Sigmoid colon (tissue), 7 donors: ENCODE measurements around the gene MUCL3. TPM values are rescaled to one million over a fixed set of nuclear protein-coding genes. Genes with fewer than 3 reads are reported as not detected.

Experiments
- DNase-seq: peaks from one replicate; pipeline ENCODE4 v3.0.0-alpha.2; 2019
- H3K27ac ChIP-seq, 4 donors: fragments of 200-600 bp; sonication (generic); one replicate each; pipeline ENCODE4 v1.5.1; 2016 to 2019; ENCODE audit warnings: mild to moderate bottlenecking in 1 of 4
- H3K27me3 ChIP-seq, 3 donors: fragments of 200-600 bp; sonication (generic); one replicate each; pipeline ENCODE4 v1.5.1; 2019; ENCODE audit warnings: mild to moderate bottlenecking in 1 of 3
- H3K36me3 ChIP-seq, 4 donors: fragments of 200-600 bp; sonication (generic); one replicate each; pipeline ENCODE4 v1.5.1; 2016 to 2019
- H3K4me1 ChIP-seq, 4 donors: fragments of 200-600 bp; sonication (generic); one replicate each; pipeline ENCODE4 v1.5.1; 2017 to 2019
- H3K4me3 ChIP-seq, 4 donors: fragments of 200-600 bp; sonication (generic); one replicate each; pipeline ENCODE4 v1.5.1; 2017 to 2019; ENCODE audit warnings: mild to moderate bottlenecking in 2 of 4, moderate library complexity in 1 of 4
- H3K9me3 ChIP-seq, 4 donors: fragments of 200-600 bp in 3 of 4; sonication (generic) in 3 of 4; one replicate each; pipeline versions ENCODE4 v1.5.1 to v1.6.1; 2013 to 2019
- EP300 ChIP-seq, 4 donors: sonication (generic); formaldehyde crosslinking; IDR thresholded peaks; one replicate each; pipeline ENCODE4 v1.6.1; 2017; ENCODE audit warnings: antibody characterized with exemption in 4 of 4
- POLR2A ChIP-seq, 2 donors: fragments of 450-650 bp; IDR thresholded peaks; one replicate each; pipeline ENCODE4 v1.6.1; 2016; ENCODE audit warnings: antibody characterized with exemption in 2 of 2, mild to moderate bottlenecking in 2 of 2, moderate library complexity in 2 of 2
- POLR2AphosphoS5 ChIP-seq, 4 donors: sonication (generic); formaldehyde crosslinking; IDR thresholded peaks; one replicate each; pipeline ENCODE4 v1.6.1; 2017; ENCODE audit warnings: antibody characterized with exemption in 4 of 4
- WGBS, 2 donors: extraction: QIAGEN DNeasy Blood & Tissue Kit; methylation state at CpG; one replicate each; pipeline ENCODE4 v1.1.7; 2013; 5-methylcytosine and 5-hydroxymethylcytosine counted together
- intact Hi-C: fragments of 100-400 bp; cut with DNase I; formaldehyde crosslinking; loops from one replicate; pipeline ENCODE4 v1.15.1; 2023
- polyA plus RNA-seq, 3 donors: library from polyadenylated mRNA; stranded (reverse); fragments of 200-250 nt; gene quantifications; one replicate each; pipeline ENCODE4 v1.2.3, GENCODE V29; 2013
- total RNA-seq, 4 donors: library from RNA; depleted of rRNA; stranded (reverse); fragments of >200 nt; gene quantifications; one replicate each; pipeline ENCODE4 v1.1.0, GENCODE V29; 2016
- TF ChIP-seq, protein P1 (sequence below), 4 experiments: fragments of 450-650 bp in 3 of 4; fragments of 200-600 bp in 1 of 4; IDR thresholded peaks; one replicate each; pipeline ENCODE4 v1.5.1; 2016 to 2019; ENCODE audit warnings: antibody characterized with exemption in 4 of 4, mild to moderate bottlenecking in 3 of 4, moderate library complexity in 2 of 4
- donor health status: healthy with polysubstance abuse.
- donor health status: Bipolar disorder and iron deficiency.
- donor health status: healthy.

MUCL3 gene
- total and polyA plus RNA-seq, 7 donors = under 0.01 TPM; not detected in 6

DNA sequence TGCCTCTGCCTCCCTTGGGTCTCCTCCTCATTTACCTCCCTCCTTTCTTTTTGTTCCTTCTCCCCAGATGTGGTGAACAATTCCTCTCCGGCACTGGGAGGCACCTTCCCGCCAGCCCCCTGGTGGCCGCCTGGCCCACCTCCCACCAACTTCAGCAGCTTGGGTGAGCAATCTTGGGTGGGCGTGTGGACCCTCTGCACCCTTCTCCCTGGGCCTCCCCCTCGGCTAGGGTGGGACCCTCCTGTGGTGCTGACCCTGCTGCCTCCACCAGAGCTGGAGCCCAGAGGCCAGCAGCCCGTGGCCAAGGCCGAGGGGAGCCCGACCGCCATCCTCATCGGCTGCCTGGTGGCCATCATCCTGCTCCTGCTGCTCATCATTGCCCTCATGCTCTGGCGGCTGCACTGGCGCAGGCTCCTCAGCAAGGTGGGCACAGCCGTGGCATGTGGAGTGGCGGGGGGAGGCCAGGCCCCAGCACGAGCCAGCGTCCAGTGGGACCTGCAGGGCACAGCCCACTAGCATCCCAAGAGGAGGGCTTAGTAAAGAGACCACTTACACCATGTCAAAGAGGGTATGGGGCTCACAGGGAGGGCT is 47.7 kb upstream of the MUCL3 start:
- TF ChIP-seq, protein P1, sequence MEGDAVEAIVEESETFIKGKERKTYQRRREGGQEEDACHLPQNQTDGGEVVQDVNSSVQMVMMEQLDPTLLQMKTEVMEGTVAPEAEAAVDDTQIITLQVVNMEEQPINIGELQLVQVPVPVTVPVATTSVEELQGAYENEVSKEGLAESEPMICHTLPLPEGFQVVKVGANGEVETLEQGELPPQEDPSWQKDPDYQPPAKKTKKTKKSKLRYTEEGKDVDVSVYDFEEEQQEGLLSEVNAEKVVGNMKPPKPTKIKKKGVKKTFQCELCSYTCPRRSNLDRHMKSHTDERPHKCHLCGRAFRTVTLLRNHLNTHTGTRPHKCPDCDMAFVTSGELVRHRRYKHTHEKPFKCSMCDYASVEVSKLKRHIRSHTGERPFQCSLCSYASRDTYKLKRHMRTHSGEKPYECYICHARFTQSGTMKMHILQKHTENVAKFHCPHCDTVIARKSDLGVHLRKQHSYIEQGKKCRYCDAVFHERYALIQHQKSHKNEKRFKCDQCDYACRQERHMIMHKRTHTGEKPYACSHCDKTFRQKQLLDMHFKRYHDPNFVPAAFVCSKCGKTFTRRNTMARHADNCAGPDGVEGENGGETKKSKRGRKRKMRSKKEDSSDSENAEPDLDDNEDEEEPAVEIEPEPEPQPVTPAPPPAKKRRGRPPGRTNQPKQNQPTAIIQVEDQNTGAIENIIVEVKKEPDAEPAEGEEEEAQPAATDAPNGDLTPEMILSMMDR (IDR thresholded peaks at IDR 0.05) = no peak
- no peak for TF ChIP-seq POLR2A (IDR thresholded peaks at IDR 0.05)
- TF ChIP-seq POLR2AphosphoS5 (IDR thresholded peaks at IDR 0.05) = no peak
- no peak for TF ChIP-seq EP300 (IDR thresholded peaks at IDR 0.05)
- Histone ChIP-seq H3K9me3 (no peaks in the 10 kb centered on the region), H3K36me3 (peaks cover 13 to 83% (median 40%) of the 10 kb centered on the region in 4 donors), H3K4me1 (peaks cover 0 to 13% (median 10%) of the 10 kb centered on the region in 4 donors), H3K27me3 (no peaks in the 10 kb centered on the region), H3K27ac (no peak overlapping the region), H3K4me3 (no peak overlapping the region)
- intact Hi-C loops = no loop called here
- WGBS, 2 donors = 91 to 92% methylated on average over 16 of the region's 16 CpGs
- DNase-seq = peak; percentile 62

DNA sequence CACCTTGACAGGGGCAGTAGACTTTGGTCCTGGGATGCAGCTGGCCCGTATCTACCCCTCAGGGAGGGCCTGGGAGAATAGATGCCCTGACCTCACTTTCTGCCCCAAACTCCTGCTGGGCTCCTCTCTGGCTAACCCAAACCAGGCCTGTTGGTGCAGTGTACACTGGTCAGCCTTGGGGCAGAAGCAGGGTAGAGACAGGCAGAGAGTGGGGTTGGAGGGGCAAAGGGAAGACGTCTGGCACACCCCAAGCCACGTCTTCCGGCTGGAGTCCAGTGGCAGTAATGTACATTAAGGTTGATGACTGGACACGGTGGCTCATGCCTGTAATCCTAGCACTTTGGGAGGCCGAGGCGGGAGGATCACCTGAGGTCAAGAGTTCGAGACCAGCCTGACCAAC is 47.1 kb upstream of the MUCL3 start:
- H3K27ac ChIP-seq = no peak overlapping the region
- H3K4me1 ChIP-seq = peaks cover 0 to 13% (median 10%) of the 10 kb centered on the region in 4 donors
- DNase-seq = peak; percentile 36
- no peaks in the 10 kb centered on the region for H3K27me3 ChIP-seq
- H3K9me3 ChIP-seq = no peaks in the 10 kb centered on the region
- H3K36me3 ChIP-seq = peaks cover 19 to 88% (median 45%) of the 10 kb centered on the region in 4 donors
- intact Hi-C loops = no loop called here
- 93 to 94% methylated on average over 8 of the region's 8 CpGs for WGBS, 2 donors
- TF ChIP-seq POLR2A (IDR thresholded peaks at IDR 0.05) (no peak), EP300 (IDR thresholded peaks at IDR 0.05) (no peak)
- no peak overlapping the region for H3K4me3 ChIP-seq

DNA sequence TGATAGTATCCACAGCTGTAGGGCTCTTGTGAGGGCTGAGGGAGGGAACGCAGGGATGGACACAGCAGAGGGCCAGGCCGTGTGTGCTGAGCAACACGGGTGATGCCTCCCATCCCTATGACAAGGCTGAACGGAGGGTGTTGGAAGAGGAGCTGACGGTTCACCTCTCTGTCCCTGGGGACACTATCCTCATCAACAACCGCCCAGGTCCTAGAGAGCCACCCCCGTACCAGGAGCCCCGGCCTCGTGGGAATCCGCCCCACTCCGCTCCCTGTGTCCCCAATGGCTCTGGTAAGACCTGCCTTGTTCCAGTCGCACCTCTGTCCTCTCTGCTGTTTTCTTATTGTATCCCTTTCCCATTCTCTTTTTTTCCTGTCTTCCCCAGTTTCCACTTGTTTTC is 46.4 kb upstream of the MUCL3 start:
- H3K36me3 ChIP-seq = peaks cover 26 to 89% (median 47%) of the 10 kb centered on the region in 4 donors
- WGBS, 2 donors = 90 to 93% methylated on average over 12 of the region's 12 CpGs
- no peak overlapping the region for H3K27ac ChIP-seq
- H3K27me3 ChIP-seq = no peaks in the 10 kb centered on the region
- intact Hi-C loops = no loop called here
- H3K4me1 ChIP-seq = peaks cover 0 to 12% (median 10%) of the 10 kb centered on the region in 4 donors
- H3K9me3 ChIP-seq = no peaks in the 10 kb centered on the region
- TF ChIP-seq POLR2A (IDR thresholded peaks at IDR 0.05) = no peak
- no peak for TF ChIP-seq POLR2AphosphoS5 (IDR thresholded peaks at IDR 0.05)
- TF ChIP-seq, protein P1 (IDR thresholded peaks at IDR 0.05) = no peak
- TF ChIP-seq EP300 (IDR thresholded peaks at IDR 0.05) = no peak
- no peak for DNase-seq
- no peak overlapping the region for H3K4me3 ChIP-seq

DNA sequence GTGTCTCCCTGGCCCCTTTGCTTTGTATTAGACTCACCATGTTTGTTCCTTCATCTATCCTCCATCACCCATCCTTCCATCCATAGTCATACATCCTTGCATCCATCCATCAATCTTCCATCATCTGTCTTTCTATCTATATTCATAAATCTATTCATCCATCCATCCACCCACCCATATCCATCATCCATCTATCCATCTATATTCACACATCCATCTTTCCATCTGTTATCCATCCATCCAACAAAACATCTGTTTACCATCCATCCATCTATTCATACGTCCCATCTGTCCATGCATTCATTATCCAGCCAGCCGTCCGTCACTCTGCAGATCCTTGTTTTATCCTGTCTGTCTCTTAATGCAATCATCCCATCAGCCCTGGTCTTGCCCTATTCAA is 45.8 kb upstream of the MUCL3 start:
- TF ChIP-seq, protein P1 (IDR thresholded peaks at IDR 0.05) = no peak
- TF ChIP-seq EP300 (IDR thresholded peaks at IDR 0.05) = no peak
- no peak for TF ChIP-seq POLR2AphosphoS5 (IDR thresholded peaks at IDR 0.05)
- no peak for TF ChIP-seq POLR2A (IDR thresholded peaks at IDR 0.05)
- H3K27me3 ChIP-seq = no peaks in the 10 kb centered on the region
- intact Hi-C loops = no loop called here
- peaks cover 26 to 89% (median 48%) of the 10 kb centered on the region in 4 donors for H3K36me3 ChIP-seq
- DNase-seq = no peak
- no peak overlapping the region for H3K27ac ChIP-seq
- H3K9me3 ChIP-seq = no peaks in the 10 kb centered on the region
- no peak overlapping the region for H3K4me3 ChIP-seq
- H3K4me1 ChIP-seq = peaks cover 0 to 8% (median 7%) of the 10 kb centered on the region in 4 donors
- 93 to 95% methylated on average over 3 of the region's 3 CpGs for WGBS, 2 donors

DNA sequence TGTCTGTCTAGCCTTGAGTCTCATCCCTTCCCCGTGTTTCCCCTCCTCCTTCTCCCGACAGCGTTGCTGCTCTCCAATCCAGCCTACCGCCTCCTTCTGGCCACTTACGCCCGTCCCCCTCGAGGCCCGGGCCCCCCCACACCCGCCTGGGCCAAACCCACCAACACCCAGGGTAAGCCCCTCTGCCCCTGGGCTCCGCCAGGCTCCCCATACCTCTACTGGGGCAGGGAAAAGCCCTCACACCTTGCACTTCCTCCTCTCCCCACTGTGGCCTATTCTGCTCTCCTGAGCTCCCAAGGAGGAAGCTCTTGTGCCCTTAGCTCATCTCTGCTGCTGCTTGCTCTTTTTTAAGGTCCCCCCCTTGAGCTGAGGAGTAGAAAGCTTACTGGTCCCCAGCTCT is 45.4 kb upstream of the MUCL3 start:
- Histone ChIP-seq H3K27ac (no peak overlapping the region), H3K4me3 (no peak overlapping the region), H3K36me3 (peaks cover 26 to 86% (median 48%) of the 10 kb centered on the region in 4 donors), H3K9me3 (no peaks in the 10 kb centered on the region), H3K27me3 (no peaks in the 10 kb centered on the region), H3K4me1 (peaks cover 0 to 4% (median 3%) of the 10 kb centered on the region in 4 donors)
- 84 to 85% methylated on average over 10 of the region's 10 CpGs for WGBS, 2 donors
- intact Hi-C loops = no loop called here
- DNase-seq = no peak
- TF ChIP-seq, protein P1 (IDR thresholded peaks at IDR 0.05) = no peak
- no peak for TF ChIP-seq EP300 (IDR thresholded peaks at IDR 0.05)
- no peak for TF ChIP-seq POLR2A (IDR thresholded peaks at IDR 0.05)
- TF ChIP-seq POLR2AphosphoS5 (IDR thresholded peaks at IDR 0.05) = no peak
